Liver (tissue), 9 donors: ENCODE data around the gene LINGO4. TPM values are rescaled to one million over a fixed set of nuclear protein-coding genes. Genes with fewer than 3 reads are reported as not detected.

ENCODE experiments used
- DNase-seq: peaks from one replicate; pipeline ENCODE4 v3.0.0-alpha.2; 2017; ENCODE audit warnings: low spot score
- H3K27ac ChIP-seq, 2 donors: one replicate each; pipeline ENCODE4 v1.7.0; 2013; ENCODE audit warnings: inconsistent platforms in 2 of 2, low read length in 2 of 2, control low read depth in 1 of 2, low read depth in 1 of 2, mild to moderate bottlenecking in 1 of 2
- H3K27me3 ChIP-seq, 4 donors: one replicate each; pipeline versions ENCODE4 v1.6.1 to v1.7.0; 2013; ENCODE audit warnings: low read length in 3 of 4, inconsistent platforms in 1 of 4, mild to moderate bottlenecking in 1 of 4, moderate library complexity in 1 of 4; ENCODE audit not compliant: control insufficient read depth in 4 of 4, insufficient read depth in 4 of 4
- H3K36me3 ChIP-seq, 4 donors: one replicate each; pipeline versions ENCODE4 v1.6.1 to v1.7.0; 2013; ENCODE audit warnings: low read length in 3 of 4, mild to moderate bottlenecking in 3 of 4, low read depth in 1 of 4, moderate library complexity in 1 of 4; ENCODE audit not compliant: control insufficient read depth in 4 of 4, insufficient read depth in 3 of 4
- H3K4me1 ChIP-seq, 4 donors: one replicate each; pipeline versions ENCODE4 v1.6.1 to v1.7.0; 2013; ENCODE audit warnings: low read length in 3 of 4, mild to moderate bottlenecking in 3 of 4, moderate library complexity in 1 of 4; ENCODE audit not compliant: control insufficient read depth in 4 of 4, insufficient read depth in 4 of 4
- H3K4me3 ChIP-seq, 3 donors: one replicate each; pipeline versions ENCODE4 v1.6.1 to v1.7.0; 2013; ENCODE audit warnings: low read length in 3 of 3, control low read depth in 1 of 3, low read depth in 1 of 3, mild to moderate bottlenecking in 1 of 3
- H3K9ac ChIP-seq, 2 donors: one replicate each; pipeline ENCODE4 v1.7.0; 2013; ENCODE audit warnings: low read length in 2 of 2, mild to moderate bottlenecking in 2 of 2, moderate library complexity in 2 of 2, control low read depth in 1 of 2, low read depth in 1 of 2
- H3K9me3 ChIP-seq, 4 donors: one replicate each; pipeline versions ENCODE4 v1.6.1 to v1.7.0; 2013; ENCODE audit warnings: low read length in 3 of 4; ENCODE audit not compliant: control insufficient read depth in 4 of 4
- EGR1 ChIP-seq, 2 donors: IDR thresholded peaks; 2 replicates each; pipeline ENCODE4 v1.6.1; 2016 to 2018; ENCODE audit warnings: antibody characterized with exemption in 2 of 2, low read depth in 2 of 2
- FOXA2 ChIP-seq: IDR thresholded peaks from 2 replicates; pipeline ENCODE4 v1.6.1; 2016; ENCODE audit warnings: antibody characterized with exemption
- GABPA ChIP-seq, 2 donors: IDR thresholded peaks in 1 of 2; conservative IDR thresholded peaks in 1 of 2; 2 replicates each; pipeline ENCODE4 v1.6.1; 2016; ENCODE audit warnings: antibody characterized with exemption in 2 of 2, mild to moderate bottlenecking in 1 of 2, moderate library complexity in 1 of 2
- HNF4A ChIP-seq, 2 donors: conservative IDR thresholded peaks; 2 replicates each; pipeline ENCODE4 v1.6.1; 2016; ENCODE audit warnings: antibody characterized with exemption in 2 of 2, mild to moderate bottlenecking in 2 of 2
- HNF4G ChIP-seq: IDR thresholded peaks from 2 replicates; pipeline ENCODE4 v1.6.1; 2016; ENCODE audit warnings: antibody characterized with exemption
- JUND ChIP-seq, 2 donors: IDR thresholded peaks; 2 replicates each; pipeline ENCODE4 v1.6.1; 2016; ENCODE audit warnings: antibody characterized with exemption in 2 of 2
- RAD21 ChIP-seq, 2 donors: IDR thresholded peaks; 2 replicates each; pipeline ENCODE4 v1.6.1; 2016; ENCODE audit warnings: antibody characterized with exemption in 2 of 2, mild to moderate bottlenecking in 2 of 2
- RXRA ChIP-seq, 2 donors: IDR thresholded peaks; 2 replicates each; pipeline ENCODE4 v1.6.1; 2017 to 2018; ENCODE audit warnings: antibody characterized with exemption in 2 of 2, mild to moderate bottlenecking in 1 of 2
- TAF1 ChIP-seq: conservative IDR thresholded peaks from 2 replicates; pipeline ENCODE4 v1.6.1; 2016; ENCODE audit warnings: antibody characterized with exemption, mild to moderate bottlenecking
- YY1 ChIP-seq: IDR thresholded peaks from 2 replicates; pipeline ENCODE4 v1.6.1; 2016; ENCODE audit warnings: antibody characterized with exemption, mild to moderate bottlenecking
- WGBS: extraction: QIAGEN DNeasy Blood & Tissue Kit; methylation state at CpG from one replicate; pipeline ENCODE4 v1.1.7; 2013; 5-methylcytosine and 5-hydroxymethylcytosine counted together
- polyA plus RNA-seq, 2 donors: library from polyadenylated mRNA; stranded (reverse) in 1 of 2; unstranded in 1 of 2; fragments of 200-250 nt in 1 of 2; fragments of >200 nt in 1 of 2; fragmentation: Nextera tagmentation in 1 of 2; extraction: Ambion mirVana in 1 of 2; gene quantifications; one replicate each; pipeline versions ENCODE4 v1.2.1 to v1.2.3, GENCODE V29; 2013 to 2015
- total RNA-seq, 2 donors: library from RNA; depleted of rRNA; stranded (reverse); fragments of >200 nt; gene quantifications; one replicate each; pipeline ENCODE4 v1.2.3, GENCODE V29; 2014
- TF ChIP-seq, protein P1 (sequence below): fragments of 150-350 bp; IDR thresholded peaks from 2 replicates; pipeline ENCODE4 v1.5.1; 2017; ENCODE audit warnings: improper control_type of control experiment, low read depth, low read length; ENCODE audit not compliant: missing input control
- TF ChIP-seq, protein P2 (sequence below): IDR thresholded peaks from 2 replicates; pipeline ENCODE4 v1.6.1; 2016; ENCODE audit warnings: antibody characterized with exemption, mild to moderate bottlenecking
- TF ChIP-seq, protein P3 (sequence below): IDR thresholded peaks from 2 replicates; pipeline ENCODE4 v1.6.1; 2016; ENCODE audit warnings: antibody characterized with exemption
- TF ChIP-seq, protein P4 (sequence below): IDR thresholded peaks from 2 replicates; pipeline ENCODE4 v1.6.1; 2016; ENCODE audit warnings: antibody characterized with exemption
- TF ChIP-seq, protein P5 (sequence below): IDR thresholded peaks from 2 replicates; pipeline ENCODE4 v1.6.1; 2016; ENCODE audit warnings: antibody characterized with exemption
- donor health status: healthy.
- donor health status: healthy.
- donor health status: healthy.
- donor health status: healthy.
- donor health status: healthy.

LINGO4 gene
- total and polyA plus RNA-seq, 4 donors: 0.05 to 0.50 (median 0.09) TPM; not detected in 1

DNA sequence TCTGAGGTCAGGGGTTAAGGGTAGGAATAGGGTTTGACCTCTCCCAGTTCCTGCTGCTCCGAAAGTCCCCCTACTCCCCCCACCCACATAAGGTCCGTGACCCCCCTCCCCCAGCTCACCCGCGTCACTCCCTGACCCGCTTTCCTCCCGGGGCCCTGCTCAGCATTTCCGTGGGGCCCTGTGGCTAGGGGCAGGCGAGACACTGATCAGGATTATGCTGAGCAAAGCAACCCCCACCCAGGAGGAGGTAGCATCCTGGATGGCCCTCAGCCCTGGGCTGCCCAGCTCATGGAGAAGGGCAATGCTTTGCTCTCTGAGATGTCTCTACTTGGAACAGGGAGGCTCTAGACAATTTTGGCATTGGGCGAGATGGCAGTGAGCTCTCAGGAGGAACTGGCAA, 22.6 kb upstream of the LINGO4 start:
- Histone ChIP-seq H3K4me3 (no peak overlapping the region), H3K27ac (peak overlapping the region in 1 of 2 donors; percentile 23), H3K4me1 (peaks cover 11 to 79% (median 62%) of the 10 kb centered on the region in 4 donors), H3K27me3 (no peaks in the 10 kb centered on the region), H3K36me3 (peaks cover 2 to 12% (median 4%) of the 10 kb centered on the region in 4 donors), H3K9me3 (no peaks in the 10 kb centered on the region), H3K9ac (no peak overlapping the region)
- no peak for DNase-seq
- WGBS: 51% methylated on average over 9 of the region's 9 CpGs
- TF ChIP-seq FOXA2: no peak
- TF ChIP-seq, protein P1, sequence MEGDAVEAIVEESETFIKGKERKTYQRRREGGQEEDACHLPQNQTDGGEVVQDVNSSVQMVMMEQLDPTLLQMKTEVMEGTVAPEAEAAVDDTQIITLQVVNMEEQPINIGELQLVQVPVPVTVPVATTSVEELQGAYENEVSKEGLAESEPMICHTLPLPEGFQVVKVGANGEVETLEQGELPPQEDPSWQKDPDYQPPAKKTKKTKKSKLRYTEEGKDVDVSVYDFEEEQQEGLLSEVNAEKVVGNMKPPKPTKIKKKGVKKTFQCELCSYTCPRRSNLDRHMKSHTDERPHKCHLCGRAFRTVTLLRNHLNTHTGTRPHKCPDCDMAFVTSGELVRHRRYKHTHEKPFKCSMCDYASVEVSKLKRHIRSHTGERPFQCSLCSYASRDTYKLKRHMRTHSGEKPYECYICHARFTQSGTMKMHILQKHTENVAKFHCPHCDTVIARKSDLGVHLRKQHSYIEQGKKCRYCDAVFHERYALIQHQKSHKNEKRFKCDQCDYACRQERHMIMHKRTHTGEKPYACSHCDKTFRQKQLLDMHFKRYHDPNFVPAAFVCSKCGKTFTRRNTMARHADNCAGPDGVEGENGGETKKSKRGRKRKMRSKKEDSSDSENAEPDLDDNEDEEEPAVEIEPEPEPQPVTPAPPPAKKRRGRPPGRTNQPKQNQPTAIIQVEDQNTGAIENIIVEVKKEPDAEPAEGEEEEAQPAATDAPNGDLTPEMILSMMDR: no peak
- no peak for TF ChIP-seq JUND (IDR thresholded peaks at IDR 0.05)
- no peak for TF ChIP-seq RXRA (IDR thresholded peaks at IDR 0.05)
- TF ChIP-seq, protein P2, sequence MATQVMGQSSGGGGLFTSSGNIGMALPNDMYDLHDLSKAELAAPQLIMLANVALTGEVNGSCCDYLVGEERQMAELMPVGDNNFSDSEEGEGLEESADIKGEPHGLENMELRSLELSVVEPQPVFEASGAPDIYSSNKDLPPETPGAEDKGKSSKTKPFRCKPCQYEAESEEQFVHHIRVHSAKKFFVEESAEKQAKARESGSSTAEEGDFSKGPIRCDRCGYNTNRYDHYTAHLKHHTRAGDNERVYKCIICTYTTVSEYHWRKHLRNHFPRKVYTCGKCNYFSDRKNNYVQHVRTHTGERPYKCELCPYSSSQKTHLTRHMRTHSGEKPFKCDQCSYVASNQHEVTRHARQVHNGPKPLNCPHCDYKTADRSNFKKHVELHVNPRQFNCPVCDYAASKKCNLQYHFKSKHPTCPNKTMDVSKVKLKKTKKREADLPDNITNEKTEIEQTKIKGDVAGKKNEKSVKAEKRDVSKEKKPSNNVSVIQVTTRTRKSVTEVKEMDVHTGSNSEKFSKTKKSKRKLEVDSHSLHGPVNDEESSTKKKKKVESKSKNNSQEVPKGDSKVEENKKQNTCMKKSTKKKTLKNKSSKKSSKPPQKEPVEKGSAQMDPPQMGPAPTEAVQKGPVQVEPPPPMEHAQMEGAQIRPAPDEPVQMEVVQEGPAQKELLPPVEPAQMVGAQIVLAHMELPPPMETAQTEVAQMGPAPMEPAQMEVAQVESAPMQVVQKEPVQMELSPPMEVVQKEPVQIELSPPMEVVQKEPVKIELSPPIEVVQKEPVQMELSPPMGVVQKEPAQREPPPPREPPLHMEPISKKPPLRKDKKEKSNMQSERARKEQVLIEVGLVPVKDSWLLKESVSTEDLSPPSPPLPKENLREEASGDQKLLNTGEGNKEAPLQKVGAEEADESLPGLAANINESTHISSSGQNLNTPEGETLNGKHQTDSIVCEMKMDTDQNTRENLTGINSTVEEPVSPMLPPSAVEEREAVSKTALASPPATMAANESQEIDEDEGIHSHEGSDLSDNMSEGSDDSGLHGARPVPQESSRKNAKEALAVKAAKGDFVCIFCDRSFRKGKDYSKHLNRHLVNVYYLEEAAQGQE: no peak
- TF ChIP-seq RAD21 (IDR thresholded peaks at IDR 0.05): no peak
- TF ChIP-seq YY1: no peak
- TF ChIP-seq TAF1: no peak
- TF ChIP-seq, protein P3, sequence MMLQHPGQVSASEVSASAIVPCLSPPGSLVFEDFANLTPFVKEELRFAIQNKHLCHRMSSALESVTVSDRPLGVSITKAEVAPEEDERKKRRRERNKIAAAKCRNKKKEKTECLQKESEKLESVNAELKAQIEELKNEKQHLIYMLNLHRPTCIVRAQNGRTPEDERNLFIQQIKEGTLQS: no peak

DNA sequence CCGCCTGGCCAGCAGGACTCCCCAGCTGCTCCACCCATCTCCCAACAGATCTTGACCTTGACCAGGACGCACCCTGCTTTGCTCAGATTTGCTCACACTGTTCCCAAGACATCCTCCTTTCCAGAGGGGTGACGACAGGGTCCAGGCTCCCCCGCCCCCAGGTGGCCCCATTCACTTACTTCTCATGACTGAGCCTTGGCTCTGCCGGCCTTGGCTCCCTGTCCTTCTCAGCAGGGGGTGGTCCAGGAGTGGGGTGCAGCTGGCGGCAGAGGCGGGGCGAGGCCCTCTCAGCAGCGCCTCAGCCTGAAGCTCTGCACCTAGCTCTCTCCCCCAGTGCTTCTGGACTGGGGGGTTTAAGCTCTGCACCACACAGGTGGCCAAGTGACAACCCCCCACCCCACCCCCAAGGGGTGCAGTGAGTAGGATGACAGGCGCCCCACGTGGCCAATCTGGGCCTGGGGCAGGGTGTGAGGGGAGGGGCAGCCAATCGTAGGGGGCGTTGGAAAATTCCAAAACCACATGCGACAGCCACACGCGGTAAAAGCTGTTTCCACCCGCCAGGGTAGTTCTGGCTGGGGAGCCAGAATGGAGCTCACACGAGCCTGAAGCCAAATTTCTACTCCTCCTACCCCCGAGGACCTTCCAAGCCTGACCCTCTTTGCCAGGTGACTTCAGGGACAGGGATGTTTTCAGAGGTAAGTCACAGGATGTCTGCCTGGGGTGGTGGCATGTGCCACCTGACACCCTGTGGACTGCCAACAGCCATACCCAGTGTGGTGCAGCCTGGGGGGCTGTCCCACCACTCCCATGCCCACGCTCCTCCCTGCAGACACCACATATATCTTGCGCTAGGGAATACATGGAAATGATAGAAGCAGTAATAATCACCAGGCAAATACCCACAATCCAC, 20.8 kb upstream of the LINGO4 start:
- Histone ChIP-seq H3K9ac (no peak overlapping the region), H3K9me3 (no peaks in the 10 kb centered on the region), H3K27me3 (no peaks in the 10 kb centered on the region), H3K36me3 (peaks cover 2 to 12% (median 4%) of the 10 kb centered on the region in 4 donors), H3K4me1 (peaks cover 11 to 87% (median 67%) of the 10 kb centered on the region in 4 donors), H3K27ac (no peak overlapping the region), H3K4me3 (no peak overlapping the region)
- no peak for DNase-seq
- WGBS: 67% methylated on average over 21 of the region's 21 CpGs
- TF ChIP-seq HNF4A (conservative IDR thresholded peaks at IDR 0.05) (no peak), GABPA (IDR thresholded peaks at IDR 0.05 in 1 of 2, conservative IDR thresholded peaks at IDR 0.05 in 1 of 2) (no peak), EGR1 (IDR thresholded peaks at IDR 0.05; ENCODE audit: low read depth in 2 of 2) (no peak), HNF4G (no peak), JUND (IDR thresholded peaks at IDR 0.05) (no peak), YY1 (no peak)
- TF ChIP-seq, protein P4, sequence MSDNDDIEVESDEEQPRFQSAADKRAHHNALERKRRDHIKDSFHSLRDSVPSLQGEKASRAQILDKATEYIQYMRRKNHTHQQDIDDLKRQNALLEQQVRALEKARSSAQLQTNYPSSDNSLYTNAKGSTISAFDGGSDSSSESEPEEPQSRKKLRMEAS: no peak
- TF ChIP-seq, protein P2: no peak
- TF ChIP-seq, protein P3: no peak
- TF ChIP-seq, protein P5, sequence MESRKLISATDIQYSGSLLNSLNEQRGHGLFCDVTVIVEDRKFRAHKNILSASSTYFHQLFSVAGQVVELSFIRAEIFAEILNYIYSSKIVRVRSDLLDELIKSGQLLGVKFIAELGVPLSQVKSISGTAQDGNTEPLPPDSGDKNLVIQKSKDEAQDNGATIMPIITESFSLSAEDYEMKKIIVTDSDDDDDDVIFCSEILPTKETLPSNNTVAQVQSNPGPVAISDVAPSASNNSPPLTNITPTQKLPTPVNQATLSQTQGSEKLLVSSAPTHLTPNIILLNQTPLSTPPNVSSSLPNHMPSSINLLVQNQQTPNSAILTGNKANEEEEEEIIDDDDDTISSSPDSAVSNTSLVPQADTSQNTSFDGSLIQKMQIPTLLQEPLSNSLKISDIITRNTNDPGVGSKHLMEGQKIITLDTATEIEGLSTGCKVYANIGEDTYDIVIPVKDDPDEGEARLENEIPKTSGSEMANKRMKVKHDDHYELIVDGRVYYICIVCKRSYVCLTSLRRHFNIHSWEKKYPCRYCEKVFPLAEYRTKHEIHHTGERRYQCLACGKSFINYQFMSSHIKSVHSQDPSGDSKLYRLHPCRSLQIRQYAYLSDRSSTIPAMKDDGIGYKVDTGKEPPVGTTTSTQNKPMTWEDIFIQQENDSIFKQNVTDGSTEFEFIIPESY: no peak
